Stromal cell of bone marrow (primary cell): Measurements from ENCODE around the gene IGSF21.
A peak's percentile ranks its signal among the peaks of the same experiment; 100 is the strongest.

Experiments used
- DNase-seq: peaks from one replicate; pipeline ENCODE4 v3.0.0-alpha.2; 2012; ENCODE audit warnings: low read depth

IGSF21 gene

GRCh38 chr1:18178111-18178510, 70.5 kb downstream of the IGSF21 start:
- DNase-seq, result no peak

DNA sequence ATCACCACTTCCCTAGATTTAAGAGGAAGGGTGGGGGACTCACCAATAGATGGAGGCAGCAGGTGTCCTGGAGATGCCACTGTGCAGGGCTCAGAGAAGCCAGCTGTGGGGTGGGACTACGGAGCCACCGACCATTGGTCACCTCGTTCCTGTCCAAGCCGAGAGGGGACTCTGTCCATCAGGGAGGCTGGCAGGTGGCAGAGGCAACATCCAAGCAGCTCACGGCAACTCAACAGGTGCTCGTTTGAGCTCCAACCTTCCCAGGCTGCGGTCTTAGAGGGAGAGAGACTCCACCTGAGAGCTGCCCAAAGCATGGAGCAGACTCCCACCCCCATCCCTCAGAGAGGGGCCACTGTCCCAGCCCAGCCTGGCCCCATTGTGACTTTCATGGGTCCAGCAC, 71.4 kb downstream of the IGSF21 start:
- no peak for DNase-seq

- DNase-seq, result peak; percentile 17
Measured at GRCh38 chr1:18182398-18183160, 75.0 kb downstream of the IGSF21 start.

GRCh38 chr1:18183533-18183932, 75.9 kb downstream of the IGSF21 start:
- no peak for DNase-seq

DNA sequence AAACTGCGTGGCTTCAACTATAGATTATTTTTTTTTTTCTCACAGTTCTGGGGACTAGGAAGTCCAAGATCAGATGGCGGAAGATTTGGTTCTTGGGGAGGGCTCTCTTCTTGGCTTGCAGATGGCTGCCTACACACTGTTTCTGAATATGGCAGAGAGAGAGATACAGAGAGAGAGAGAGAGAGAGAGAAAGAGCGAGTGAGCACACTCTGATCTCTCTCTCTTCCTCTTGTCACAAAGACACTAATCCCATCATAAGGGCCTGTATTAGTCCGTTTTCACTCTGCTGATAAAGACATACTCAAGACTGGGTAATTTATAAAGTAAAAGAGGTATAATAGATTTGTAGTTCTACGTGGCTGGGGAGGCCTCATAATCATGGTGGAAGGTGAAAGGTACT, 79.5 kb downstream of the IGSF21 start:
- DNase-seq, result no peak

- no peak for DNase-seq
Measured at GRCh38 chr1:18188820-18189517, 81.4 kb downstream of the IGSF21 start.

- no peak for DNase-seq
Measured at GRCh38 chr1:18190598-18190997, 83.0 kb downstream of the IGSF21 start.

DNA sequence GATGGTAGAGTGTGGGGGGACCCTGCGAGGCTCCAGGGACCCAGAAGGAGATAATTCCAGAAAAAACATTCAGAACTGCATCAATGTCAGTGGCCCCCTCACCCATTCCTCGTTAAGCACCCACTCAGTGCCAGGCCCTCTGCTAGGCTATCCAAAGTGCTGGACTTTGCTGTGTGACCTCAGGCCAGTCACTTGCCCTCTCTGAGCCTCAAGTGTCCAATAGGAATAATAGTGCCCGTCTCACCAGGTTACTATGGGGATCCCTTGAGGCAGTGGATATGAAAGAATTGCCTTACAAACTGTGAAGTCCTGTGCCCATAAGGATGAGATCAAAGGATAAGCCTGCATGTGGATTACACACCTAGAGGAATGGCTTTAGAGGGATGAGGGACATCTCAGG, 83.4 kb downstream of the IGSF21 start:
- DNase-seq, result no peak

GRCh38 chr1:18191481-18192155, 84.0 kb downstream of the IGSF21 start:
- no peak for DNase-seq

DNA sequence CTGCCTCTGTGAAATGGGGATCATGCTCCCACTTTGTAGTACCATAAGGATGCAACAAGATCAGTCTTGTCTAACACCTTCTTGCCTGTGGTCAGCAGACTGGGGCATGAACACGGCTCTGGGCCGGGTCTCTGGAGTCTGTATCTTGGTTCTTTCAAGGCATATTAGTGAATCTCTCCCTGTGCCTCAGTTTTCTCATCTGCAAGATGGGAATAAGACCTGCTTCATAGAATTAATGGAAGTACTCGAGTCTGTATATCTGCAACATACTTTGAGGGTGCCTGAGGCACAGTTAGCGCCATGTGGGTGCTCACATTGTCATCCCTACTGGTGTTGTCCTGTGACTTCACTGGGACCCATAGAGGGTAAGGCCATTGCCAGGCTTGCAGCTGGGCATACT, 84.6 kb downstream of the IGSF21 start:
- no peak for DNase-seq

DNA sequence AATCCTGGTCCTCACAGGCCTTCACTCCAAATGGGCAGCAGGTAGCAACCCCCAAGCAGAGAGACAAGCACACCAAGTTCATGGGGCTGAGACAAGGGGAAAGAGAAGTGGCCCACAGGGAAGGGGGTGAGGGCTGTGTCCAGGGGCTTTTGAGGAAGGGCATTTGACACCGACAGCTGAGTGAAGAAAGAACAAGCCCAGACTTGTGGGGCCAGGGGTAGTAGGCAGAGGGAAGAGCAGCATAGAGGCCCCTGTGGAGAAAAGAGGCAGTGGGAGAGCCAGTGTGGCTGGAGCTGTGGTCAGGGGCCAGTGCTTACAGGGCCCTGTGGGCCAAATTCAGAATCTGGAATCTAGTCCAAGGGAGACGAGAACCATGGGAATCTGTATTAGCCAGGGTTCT, 85.4 kb downstream of the IGSF21 start:
- no peak for DNase-seq

DNA sequence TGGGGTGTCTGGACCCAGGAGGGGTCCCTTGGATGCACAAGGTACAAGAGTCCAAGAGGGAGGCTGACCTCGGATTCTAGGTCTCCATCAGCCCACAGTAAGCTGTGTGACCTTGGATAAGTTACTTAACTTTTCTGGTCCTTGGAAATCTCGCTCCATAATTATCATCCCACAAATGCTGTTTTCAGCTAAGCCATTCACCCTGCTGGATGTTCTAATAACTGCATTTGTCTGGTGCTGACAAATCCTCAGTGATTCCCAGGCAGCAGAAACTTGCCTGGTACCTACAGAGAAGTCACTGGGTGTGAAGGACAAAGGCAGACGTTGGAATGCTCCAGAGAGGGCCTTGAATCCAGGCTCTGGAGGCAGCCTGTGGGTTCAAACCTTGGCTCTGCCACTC, 89.7 kb downstream of the IGSF21 start:
- no peak for DNase-seq

GRCh38 chr1:18198260-18198659, 90.7 kb downstream of the IGSF21 start:
- no peak for DNase-seq

DNA sequence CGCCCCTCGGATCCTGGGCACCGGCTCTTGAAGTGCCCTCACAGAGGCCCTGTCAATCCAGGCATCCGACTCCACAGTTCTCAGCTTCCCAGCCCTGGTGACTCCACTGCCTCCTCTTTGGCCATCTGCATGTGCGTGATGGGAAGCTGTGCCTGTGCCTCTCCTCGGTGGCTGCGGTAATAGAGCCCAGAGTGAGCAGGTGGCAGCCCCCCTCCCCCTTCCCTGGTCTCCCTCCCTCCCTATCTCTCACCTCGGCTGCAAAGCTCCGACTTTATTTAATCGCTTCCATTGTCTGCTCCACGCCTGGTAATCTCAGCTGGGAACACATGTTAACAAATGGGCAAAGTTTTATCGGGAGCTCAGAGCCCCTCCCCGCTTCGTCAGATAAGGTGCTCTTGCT, 91.9 kb downstream of the IGSF21 start:
- DNase-seq, result no peak

DNA sequence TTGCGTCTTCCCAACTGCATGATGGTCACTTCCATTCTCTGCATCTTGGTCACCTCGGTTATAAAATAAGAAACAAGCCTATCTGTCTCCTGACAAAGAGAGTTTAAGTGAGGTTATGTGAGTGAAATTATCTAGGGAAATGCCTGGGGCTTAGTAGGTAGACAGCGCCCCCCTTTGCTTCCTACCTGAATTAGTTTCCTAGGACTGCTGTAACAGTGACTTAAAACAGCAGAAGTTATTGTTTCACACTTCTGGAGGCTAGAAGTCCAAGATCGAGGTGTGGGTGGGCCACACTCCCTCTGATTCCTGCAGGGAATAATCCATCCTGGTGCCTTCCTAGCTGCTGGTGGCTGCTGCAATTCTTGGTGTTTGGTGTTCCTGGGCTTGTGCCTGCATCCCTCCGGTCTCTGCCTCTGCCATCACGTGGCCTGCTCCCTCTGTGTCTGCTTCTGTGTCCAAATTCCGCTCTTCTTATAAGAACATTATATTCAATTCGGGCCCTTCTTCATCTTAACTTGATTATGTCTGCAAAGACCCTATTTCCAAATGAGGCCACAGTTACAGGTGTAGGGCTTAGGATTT, 92.6 kb downstream of the IGSF21 start:
- DNase-seq, result no peak

GRCh38 chr1:18200918-18201317, 93.3 kb downstream of the IGSF21 start:
- no peak for DNase-seq

DNA sequence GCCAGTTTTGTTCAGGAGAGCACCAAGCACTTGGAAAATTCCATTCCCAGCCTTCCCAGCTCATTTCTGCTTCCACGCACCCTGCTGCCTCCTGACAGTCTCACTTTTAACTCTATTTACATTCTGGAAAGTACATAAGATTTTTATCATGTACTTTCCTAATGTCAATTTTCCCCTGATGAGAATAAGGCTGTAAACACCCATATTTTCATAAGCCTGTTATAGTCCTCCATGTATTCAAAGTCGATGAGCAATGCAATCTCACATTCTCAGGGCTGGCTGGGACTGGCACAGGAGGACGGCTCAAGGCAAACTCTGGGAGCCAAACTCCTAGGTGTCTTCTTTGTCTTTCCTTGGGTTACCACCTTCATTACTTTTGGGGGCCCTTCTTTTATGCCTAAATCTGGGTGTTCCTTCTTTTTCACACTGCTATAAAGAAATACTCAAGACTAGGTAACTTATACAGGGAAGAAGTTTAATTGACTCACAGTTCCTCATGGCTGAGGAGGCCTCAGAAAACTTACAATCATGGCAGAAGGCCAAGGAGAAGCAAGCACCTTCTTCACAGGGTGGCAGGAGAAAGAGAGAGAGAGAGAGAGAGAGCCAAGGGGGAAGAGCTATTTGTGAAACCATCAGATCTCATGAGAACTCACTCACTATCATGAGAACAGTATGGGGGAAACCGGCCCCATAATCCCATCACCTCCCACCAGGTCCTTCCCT, 94.6 kb downstream of the IGSF21 start:
- DNase-seq, result no peak

GRCh38 chr1:18203645-18204044, 96.0 kb downstream of the IGSF21 start:
- no peak for DNase-seq

DNA sequence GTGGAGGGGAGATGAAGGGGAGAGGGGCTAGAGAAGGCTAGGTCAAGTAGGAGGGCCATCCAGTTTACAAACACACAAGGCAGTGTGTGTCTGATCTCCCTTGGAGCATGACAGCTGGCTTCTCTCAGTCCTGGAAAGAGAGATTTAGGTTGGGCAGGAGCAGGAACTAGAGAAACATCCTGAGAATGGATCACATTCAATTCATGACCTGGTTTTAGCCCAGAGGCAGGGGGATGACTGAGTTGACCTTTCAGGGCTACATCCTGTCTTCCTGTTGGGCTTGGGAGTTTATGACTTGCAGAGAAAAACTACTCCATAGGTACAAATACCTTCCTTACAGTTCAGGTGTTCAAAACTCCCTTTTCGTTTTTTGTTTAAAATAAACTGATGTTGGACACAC, 97.0 kb downstream of the IGSF21 start:
- DNase-seq, result no peak

DNA sequence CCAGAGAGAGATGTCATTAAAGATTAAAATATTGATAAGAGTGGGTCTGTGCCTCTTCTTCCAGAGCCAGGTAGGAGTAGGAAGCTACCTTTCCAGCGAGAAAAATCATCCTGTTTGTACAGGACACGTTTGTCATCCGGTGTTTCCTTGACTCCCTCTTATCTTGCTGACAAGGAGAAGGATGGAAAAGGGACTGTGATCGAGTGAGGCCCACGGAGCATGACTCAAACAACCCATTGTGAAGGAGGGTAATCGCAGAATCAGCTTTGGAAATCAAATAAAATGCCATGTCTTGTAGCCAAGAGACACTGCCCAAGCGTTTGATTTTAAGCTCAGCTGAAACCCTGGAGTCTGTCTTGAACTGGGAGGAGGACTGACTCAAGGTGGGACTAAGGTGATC, 97.7 kb downstream of the IGSF21 start:
- DNase-seq, result no peak

DNA sequence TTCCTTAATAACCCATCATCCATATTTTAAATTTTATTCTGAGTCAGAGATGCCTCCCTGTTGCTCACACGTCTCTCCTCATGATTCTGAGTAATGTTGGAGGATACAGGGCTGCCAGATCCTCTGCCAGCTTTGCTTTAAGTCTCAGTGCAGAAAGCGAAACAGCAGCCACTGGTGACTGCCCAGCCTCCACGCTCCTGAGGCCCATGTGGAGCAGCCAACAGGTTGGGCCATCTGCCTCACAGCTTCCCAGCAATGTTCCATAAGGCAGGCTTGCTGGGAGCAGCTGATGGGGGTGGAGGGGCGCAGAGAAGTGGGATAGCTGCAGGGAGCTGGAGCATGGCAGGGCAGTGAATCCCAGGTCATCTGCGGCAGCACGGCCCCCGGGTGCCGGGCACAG, 104.2 kb downstream of the IGSF21 start:
- DNase-seq, result peak; percentile 56

DNA sequence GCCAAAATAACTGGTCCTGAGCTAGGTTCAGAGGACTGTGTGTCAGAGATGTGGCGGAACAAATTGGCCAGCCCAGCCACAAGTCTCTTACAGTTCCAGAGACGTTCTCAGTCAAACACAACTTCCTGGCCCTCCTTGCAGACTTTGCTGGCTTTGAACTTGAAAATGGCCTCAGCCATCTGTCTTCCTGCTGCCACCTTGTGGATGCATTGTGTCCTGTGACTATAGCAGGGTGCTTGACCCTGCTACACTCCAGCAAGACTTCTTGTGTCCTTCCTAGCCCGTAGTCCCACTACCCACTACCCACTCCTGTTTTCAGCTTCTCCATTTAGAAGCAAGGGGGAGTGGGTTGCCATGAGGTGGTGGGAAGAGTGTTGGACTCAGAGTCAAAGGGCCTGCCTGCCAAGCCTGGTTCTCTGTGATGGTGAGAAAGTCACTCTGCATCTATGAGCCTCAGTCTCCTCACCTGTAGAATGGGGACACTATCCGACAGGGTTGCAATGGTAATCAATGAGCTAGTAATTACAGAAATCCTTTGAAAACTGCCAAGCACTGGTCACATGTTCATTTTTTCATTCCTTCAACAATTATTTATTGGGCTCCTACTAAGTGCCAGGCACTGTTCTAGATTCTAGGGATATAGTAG, 109.9 kb downstream of the IGSF21 start:
- no peak for DNase-seq
